Ishikawa (cell line): ENCODE data around the gene AGO3.

Experiments used
- CREB1 ChIP-seq: IDR thresholded peaks from 2 replicates; pipeline ENCODE4 v1.6.1; 2012; ENCODE audit warnings: low read depth
- EP300 ChIP-seq: IDR thresholded peaks from 2 replicates; pipeline ENCODE4 v1.6.1; 2012; ENCODE audit warnings: borderline replicate concordance
- FOXM1 ChIP-seq: IDR thresholded peaks from 2 replicates; pipeline ENCODE4 v1.6.1; 2012; ENCODE audit warnings: low read depth, borderline replicate concordance
- RAD21 ChIP-seq: IDR thresholded peaks from 2 replicates; pipeline ENCODE4 v1.6.1; 2012; ENCODE audit warnings: low read depth
- TAF1 ChIP-seq: IDR thresholded peaks from 2 replicates; pipeline ENCODE4 v1.6.1; 2012; ENCODE audit warnings: low read depth, mild to moderate bottlenecking
- TCF12 ChIP-seq: IDR thresholded peaks from 2 replicates; pipeline ENCODE4 v1.6.1; 2012; ENCODE audit warnings: low read depth
- ZBTB7A ChIP-seq: IDR thresholded peaks from 2 replicates; pipeline ENCODE4 v1.6.1; 2012; ENCODE audit warnings: low read depth
- TF ChIP-seq, protein P1 (sequence below): IDR thresholded peaks from 2 replicates; pipeline ENCODE4 v1.6.1; 2012; ENCODE audit warnings: low read depth, mild to moderate bottlenecking
- TF ChIP-seq, protein P2 (sequence below): IDR thresholded peaks from 2 replicates; pipeline ENCODE4 v1.6.1; 2012

GRCh38 chr1:36008546-36009197, 77.8 kb downstream of the AGO3 start:
- TF ChIP-seq, protein P1, sequence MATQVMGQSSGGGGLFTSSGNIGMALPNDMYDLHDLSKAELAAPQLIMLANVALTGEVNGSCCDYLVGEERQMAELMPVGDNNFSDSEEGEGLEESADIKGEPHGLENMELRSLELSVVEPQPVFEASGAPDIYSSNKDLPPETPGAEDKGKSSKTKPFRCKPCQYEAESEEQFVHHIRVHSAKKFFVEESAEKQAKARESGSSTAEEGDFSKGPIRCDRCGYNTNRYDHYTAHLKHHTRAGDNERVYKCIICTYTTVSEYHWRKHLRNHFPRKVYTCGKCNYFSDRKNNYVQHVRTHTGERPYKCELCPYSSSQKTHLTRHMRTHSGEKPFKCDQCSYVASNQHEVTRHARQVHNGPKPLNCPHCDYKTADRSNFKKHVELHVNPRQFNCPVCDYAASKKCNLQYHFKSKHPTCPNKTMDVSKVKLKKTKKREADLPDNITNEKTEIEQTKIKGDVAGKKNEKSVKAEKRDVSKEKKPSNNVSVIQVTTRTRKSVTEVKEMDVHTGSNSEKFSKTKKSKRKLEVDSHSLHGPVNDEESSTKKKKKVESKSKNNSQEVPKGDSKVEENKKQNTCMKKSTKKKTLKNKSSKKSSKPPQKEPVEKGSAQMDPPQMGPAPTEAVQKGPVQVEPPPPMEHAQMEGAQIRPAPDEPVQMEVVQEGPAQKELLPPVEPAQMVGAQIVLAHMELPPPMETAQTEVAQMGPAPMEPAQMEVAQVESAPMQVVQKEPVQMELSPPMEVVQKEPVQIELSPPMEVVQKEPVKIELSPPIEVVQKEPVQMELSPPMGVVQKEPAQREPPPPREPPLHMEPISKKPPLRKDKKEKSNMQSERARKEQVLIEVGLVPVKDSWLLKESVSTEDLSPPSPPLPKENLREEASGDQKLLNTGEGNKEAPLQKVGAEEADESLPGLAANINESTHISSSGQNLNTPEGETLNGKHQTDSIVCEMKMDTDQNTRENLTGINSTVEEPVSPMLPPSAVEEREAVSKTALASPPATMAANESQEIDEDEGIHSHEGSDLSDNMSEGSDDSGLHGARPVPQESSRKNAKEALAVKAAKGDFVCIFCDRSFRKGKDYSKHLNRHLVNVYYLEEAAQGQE: no peak
- no peak for TF ChIP-seq TCF12
- TF ChIP-seq EP300: no peak
- TF ChIP-seq TAF1: no peak
- TF ChIP-seq, protein P2, sequence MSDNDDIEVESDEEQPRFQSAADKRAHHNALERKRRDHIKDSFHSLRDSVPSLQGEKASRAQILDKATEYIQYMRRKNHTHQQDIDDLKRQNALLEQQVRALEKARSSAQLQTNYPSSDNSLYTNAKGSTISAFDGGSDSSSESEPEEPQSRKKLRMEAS: no peak
- no peak for TF ChIP-seq FOXM1
- TF ChIP-seq RAD21: no peak
- no peak for TF ChIP-seq ZBTB7A
- TF ChIP-seq CREB1: no peak
